Bronchial epithelial cell (primary cell): ENCODE measurements around the gene LAMB1. TPM values are rescaled to one million over a fixed set of nuclear protein-coding genes. Genes with fewer than 3 reads are reported as not detected.

Source experiments
- DNase-seq: peaks from one replicate; pipeline ENCODE4 v3.0.0-alpha.2; 2010; ENCODE audit warnings: low read depth
- FAIRE-seq: peaks from 2 replicates; lab custom pipeline; 2011; peaks lifted over from hg19 to GRCh38; lab: Jason Lieb, UNC
- H3K27me3 ChIP-seq: 2 replicates; pipeline ENCODE4 v1.5.1; 2011; ENCODE audit warnings: low read length; ENCODE audit not compliant: control insufficient read depth, insufficient read depth
- H3K36me3 ChIP-seq: 2 replicates; pipeline ENCODE4 v1.5.1; 2011; ENCODE audit warnings: low read length; ENCODE audit not compliant: control insufficient read depth, insufficient read depth
- H3K4me3 ChIP-seq: 2 replicates; pipeline ENCODE4 v1.5.1; 2011; ENCODE audit warnings: mild to moderate bottlenecking, low read depth, low read length, control low read depth
- total RNA-seq: library from RNA; depleted of rRNA; stranded (reverse); fragments of >200 nt; gene quantifications from 2 replicates; pipeline ENCODE4 v1.2.1, GENCODE V29; 2014
- TF ChIP-seq, protein P1 (sequence below): IDR thresholded peaks from 2 replicates; pipeline ENCODE4 v1.5.1; 2011; ENCODE audit warnings: mild to moderate bottlenecking, moderate library complexity, low read length, control low read depth, inconsistent platforms; ENCODE audit not compliant: insufficient read depth, severe bottlenecking

The LAMB1 gene
- total RNA-seq, 1 donor from 2014 or later = 75.8 TPM

DNA sequence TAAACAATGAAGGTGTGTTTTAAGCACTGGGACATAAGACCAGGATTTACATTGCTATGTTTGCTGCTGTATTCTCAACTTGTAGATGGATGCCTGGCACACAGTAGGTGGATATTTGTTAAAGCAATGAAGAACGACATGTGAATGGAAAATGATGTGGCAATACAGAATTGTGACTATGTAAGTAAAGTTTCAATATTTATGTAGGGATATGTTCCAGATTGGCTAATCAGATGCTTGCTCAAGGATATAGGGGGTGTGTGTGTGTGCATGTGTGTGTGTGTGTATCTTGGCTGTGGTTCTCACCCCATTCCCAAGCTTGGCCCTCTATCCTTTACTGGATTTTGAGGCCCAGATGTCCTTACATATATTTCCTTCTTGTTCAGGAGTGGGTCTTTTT is 42.7 kb upstream of the LAMB1 start:
- Histone ChIP-seq H3K4me3 (no peak overlapping the region), H3K36me3 (no peaks in the 10 kb centered on the region), H3K27me3 (no peaks in the 10 kb centered on the region)
- TF ChIP-seq, protein P1, sequence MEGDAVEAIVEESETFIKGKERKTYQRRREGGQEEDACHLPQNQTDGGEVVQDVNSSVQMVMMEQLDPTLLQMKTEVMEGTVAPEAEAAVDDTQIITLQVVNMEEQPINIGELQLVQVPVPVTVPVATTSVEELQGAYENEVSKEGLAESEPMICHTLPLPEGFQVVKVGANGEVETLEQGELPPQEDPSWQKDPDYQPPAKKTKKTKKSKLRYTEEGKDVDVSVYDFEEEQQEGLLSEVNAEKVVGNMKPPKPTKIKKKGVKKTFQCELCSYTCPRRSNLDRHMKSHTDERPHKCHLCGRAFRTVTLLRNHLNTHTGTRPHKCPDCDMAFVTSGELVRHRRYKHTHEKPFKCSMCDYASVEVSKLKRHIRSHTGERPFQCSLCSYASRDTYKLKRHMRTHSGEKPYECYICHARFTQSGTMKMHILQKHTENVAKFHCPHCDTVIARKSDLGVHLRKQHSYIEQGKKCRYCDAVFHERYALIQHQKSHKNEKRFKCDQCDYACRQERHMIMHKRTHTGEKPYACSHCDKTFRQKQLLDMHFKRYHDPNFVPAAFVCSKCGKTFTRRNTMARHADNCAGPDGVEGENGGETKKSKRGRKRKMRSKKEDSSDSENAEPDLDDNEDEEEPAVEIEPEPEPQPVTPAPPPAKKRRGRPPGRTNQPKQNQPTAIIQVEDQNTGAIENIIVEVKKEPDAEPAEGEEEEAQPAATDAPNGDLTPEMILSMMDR = no peak
- DNase-seq (no peak), FAIRE-seq (no peak)

DNA sequence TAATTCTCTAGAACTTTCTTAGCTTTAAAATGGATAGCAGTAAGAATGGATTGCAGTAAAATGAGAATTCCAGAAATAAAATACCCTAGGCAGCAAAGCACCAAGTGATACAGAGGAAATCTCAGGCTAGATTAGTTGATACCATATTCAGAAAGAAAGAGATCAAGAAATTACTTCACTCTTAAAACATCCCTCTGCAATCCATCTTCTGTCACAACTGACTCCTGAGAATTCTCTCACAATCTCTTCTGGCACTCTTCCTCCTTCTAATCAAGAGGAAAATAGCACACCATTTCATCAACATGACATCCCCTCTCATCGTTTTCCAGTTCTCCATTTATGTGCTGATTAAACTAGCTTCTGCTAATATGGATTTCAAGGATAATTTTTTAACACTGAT is 42.2 kb upstream of the LAMB1 start:
- DNase-seq = no peak
- Histone ChIP-seq H3K27me3 (no peaks in the 10 kb centered on the region), H3K4me3 (no peak overlapping the region), H3K36me3 (no peaks in the 10 kb centered on the region)
- no peak for FAIRE-seq
- TF ChIP-seq, protein P1 = no peak

DNA sequence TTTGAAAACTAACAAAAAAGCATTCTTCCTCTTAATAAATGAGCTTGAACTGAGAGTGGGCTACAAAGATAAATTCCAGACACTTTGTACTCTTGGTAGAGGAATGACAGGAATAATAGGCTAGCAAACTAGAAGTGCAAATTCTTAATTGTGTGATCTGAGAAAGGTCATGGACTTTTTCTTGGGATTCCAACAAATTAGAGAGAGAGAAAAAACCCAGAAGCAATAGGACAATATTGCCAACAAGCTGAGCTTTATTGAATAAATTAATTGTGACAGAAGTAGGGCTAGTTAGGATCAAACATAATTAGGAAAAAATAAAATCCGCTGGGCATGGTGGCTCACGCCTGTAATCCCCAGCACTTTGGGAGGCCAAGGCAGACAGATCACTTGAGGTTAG is 41.4 kb upstream of the LAMB1 start:
- TF ChIP-seq, protein P1 = no peak
- Histone ChIP-seq H3K27me3 (no peaks in the 10 kb centered on the region), H3K36me3 (no peaks in the 10 kb centered on the region), H3K4me3 (no peak overlapping the region)
- FAIRE-seq = no peak
- DNase-seq = no peak

GRCh38 chr7:108038986-108039385 is 36.0 kb upstream of the LAMB1 start:
- Histone ChIP-seq H3K27me3 (no peaks in the 10 kb centered on the region), H3K36me3 (no peaks in the 10 kb centered on the region), H3K4me3 (no peak overlapping the region)
- DNase-seq (no peak), FAIRE-seq (peak; percentile 36)
- TF ChIP-seq, protein P1 = no peak

DNA sequence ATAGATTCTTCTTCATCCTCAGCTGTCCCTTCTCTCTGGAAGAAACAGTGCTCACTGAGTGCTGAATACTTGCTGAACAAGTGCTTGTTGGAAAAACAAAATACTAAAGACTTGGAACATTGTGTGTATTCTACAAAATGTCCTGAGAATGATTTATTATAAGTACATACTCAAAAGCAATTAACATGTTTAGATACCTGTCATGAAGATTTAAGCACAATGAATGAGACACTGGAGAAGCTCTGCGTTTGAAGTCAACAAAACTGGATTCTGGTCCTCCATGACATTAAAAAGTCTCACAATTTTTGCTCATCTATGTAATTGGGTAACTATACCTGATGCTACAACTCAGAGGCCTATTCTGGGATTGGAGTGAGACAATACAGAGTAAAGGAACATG is 34.8 kb upstream of the LAMB1 start:
- no peaks in the 10 kb centered on the region for H3K27me3 ChIP-seq
- TF ChIP-seq, protein P1 = no peak
- FAIRE-seq (no peak), DNase-seq (no peak)
- H3K4me3 ChIP-seq = no peak overlapping the region
- H3K36me3 ChIP-seq = no peaks in the 10 kb centered on the region

DNA sequence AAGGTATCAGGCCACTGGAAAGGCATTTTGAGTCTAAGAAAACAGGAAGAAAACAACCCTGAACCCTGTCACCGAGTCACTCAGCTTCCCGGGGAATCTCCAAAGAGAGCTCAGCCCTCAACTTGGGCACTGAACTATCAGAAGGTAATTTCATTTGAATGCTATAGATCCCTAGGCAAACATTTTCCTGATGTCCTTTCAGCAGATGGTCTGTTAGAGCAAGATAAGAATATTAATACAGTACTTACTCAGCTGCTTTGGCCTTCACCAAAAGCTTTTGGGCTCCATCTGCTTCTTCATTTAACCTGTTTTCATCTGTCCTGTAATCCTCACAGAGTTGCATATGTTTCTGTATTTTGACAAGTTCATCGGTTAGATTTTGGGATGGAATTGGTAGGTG is 34.2 kb upstream of the LAMB1 start:
- Histone ChIP-seq H3K36me3 (no peaks in the 10 kb centered on the region), H3K4me3 (no peak overlapping the region), H3K27me3 (no peaks in the 10 kb centered on the region)
- TF ChIP-seq, protein P1 = no peak
- FAIRE-seq (no peak), DNase-seq (no peak)
